B cell (primary cell): ENCODE results near the gene TBC1D10A. TPM values are rescaled to one million over a fixed set of nuclear protein-coding genes. Genes with fewer than 3 reads are reported as not detected.
A peak's percentile ranks its signal among the peaks of the same experiment; 100 is the strongest.

ENCODE experiments used
- ATAC-seq: fragments of 200-7000 bp; cut with Tn5 transposase; one replicate; pipeline ENCODE4 v1.10.0; 2021; ENCODE audit warnings: low read depth, mild to moderate bottlenecking, moderate number of reproducible peaks, moderate library complexity
- CTCF ChIA-PET: fragments of 350-600 bp; sonication (Branson Sonifier 250); formaldehyde crosslinking; loops from one replicate; lab custom pipeline; 2021; ENCODE audit warnings: antibody characterized with exemption, inconsistent platforms; lab: Charles Lee
- POLR2A ChIA-PET: fragments of 350-600 bp; sonication (Branson Sonifier 250); formaldehyde crosslinking; loops from one replicate; lab custom pipeline; 2021; ENCODE audit warnings: antibody characterized with exemption; lab: Charles Lee
- DNase-seq: peaks from one replicate; pipeline ENCODE4 v3.0.0; 2013
- H2AFZ ChIP-seq: 2 replicates; pipeline ENCODE4 v1.6.1; 2012; ENCODE audit warnings: mild to moderate bottlenecking, low read depth, low read length; ENCODE audit not compliant: insufficient read depth, poor library complexity, severe bottlenecking
- H3K27ac ChIP-seq, 2 donors: 1 replicate in 1 of 2; 2 replicates in 1 of 2; pipeline ENCODE4 v1.5.1; 2012 to 2013; ENCODE audit warnings: low read length in 2 of 2, mild to moderate bottlenecking in 2 of 2, moderate library complexity in 1 of 2
- H3K27me3 ChIP-seq, 4 experiments: fragments of 200-600 bp in 1 of 4; sonication (generic) in 1 of 4; replicated peaks in 1 of 4; 1 replicate in 2 of 4; 2 replicates in 2 of 4; pipeline versions ENCODE4 v1.6.1 to v1.7.0; 2013 to 2016; ENCODE audit warnings: low read length in 3 of 4, mild to moderate bottlenecking in 2 of 4, mixed read lengths in 1 of 4, moderate library complexity in 1 of 4; ENCODE audit not compliant: insufficient read depth in 4 of 4, control insufficient read depth in 3 of 4; ENCODE audit errors: control extremely low read depth in 1 of 4
- H3K36me3 ChIP-seq, 2 experiments: replicated peaks in 1 of 2; 1 replicate in 1 of 2; 2 replicates in 1 of 2; pipeline versions ENCODE4 v1.6.1 to v1.7.1; 2013; ENCODE audit warnings: low read length in 1 of 2; ENCODE audit not compliant: insufficient read depth in 2 of 2, control insufficient read depth in 1 of 2; ENCODE audit errors: control extremely low read depth in 1 of 2, extremely low read depth in 1 of 2
- H3K4me1 ChIP-seq, 2 donors: fragments of 200-600 bp in 1 of 2; sonication (generic) in 1 of 2; 1 replicate in 1 of 2; 2 replicates in 1 of 2; pipeline versions ENCODE4 v1.5.1 to v1.6.1; 2013 to 2017; ENCODE audit warnings: low read length in 2 of 2; ENCODE audit not compliant: control insufficient read depth in 2 of 2, insufficient read depth in 2 of 2
- H3K4me2 ChIP-seq: replicated peaks from 2 replicates; pipeline ENCODE3; 2012; ENCODE audit warnings: mild to moderate bottlenecking, low read depth, low read length; ENCODE audit not compliant: poor library complexity, severe bottlenecking
- H3K4me3 ChIP-seq, 5 experiments: fragments of 200-600 bp in 1 of 5; sonication (generic) in 1 of 5; 1 replicate in 3 of 5; 2 replicates in 2 of 5; pipeline versions ENCODE4 v1.5.1 to v1.7.0; 2011 to 2016; ENCODE audit warnings: low read length in 4 of 5, mild to moderate bottlenecking in 4 of 5, low read depth in 2 of 5, control low read depth in 1 of 5, moderate library complexity in 1 of 5; ENCODE audit not compliant: insufficient read depth in 1 of 5; ENCODE audit errors: control extremely low read depth in 1 of 5, extremely low read depth in 1 of 5
- H3K79me2 ChIP-seq: fragments of 200-600 bp; sonication (generic); one replicate; pipeline ENCODE4 v1.6.0; 2016; ENCODE audit warnings: low read length; ENCODE audit not compliant: control insufficient read depth, insufficient read depth
- H3K9ac ChIP-seq: fragments of 200-600 bp; sonication (generic); 2 replicates; pipeline ENCODE4 v1.6.1; 2017; ENCODE audit warnings: mild to moderate bottlenecking, low read length, moderate library complexity
- H3K9me3 ChIP-seq, 3 donors: one replicate each; pipeline versions ENCODE4 v1.6.1 to v1.7.1; 2013; ENCODE audit warnings: low read length in 2 of 3; ENCODE audit not compliant: control insufficient read depth in 2 of 3, insufficient read depth in 1 of 3; ENCODE audit errors: control extremely low read depth in 1 of 3
- H4K20me1 ChIP-seq: 2 replicates; pipeline ENCODE4 v1.6.0; 2012; ENCODE audit warnings: mild to moderate bottlenecking, low read length; ENCODE audit not compliant: insufficient read depth, control insufficient read depth, poor library complexity, severe bottlenecking
- H3K27ac Mint-ChIP-seq: one replicate; pipeline ENCODE4 v1.8.0; 2021; ENCODE audit warnings: mixed read lengths
- H3K27me3 Mint-ChIP-seq: one replicate; pipeline ENCODE4 v1.8.0; 2021; ENCODE audit warnings: mixed read lengths
- H3K4me1 Mint-ChIP-seq: one replicate; pipeline ENCODE4 v1.8.0; 2021; ENCODE audit warnings: mixed read lengths
- H3K4me3 Mint-ChIP-seq: one replicate; pipeline ENCODE4 v1.8.0; 2021; ENCODE audit warnings: mixed read lengths
- H3K9me3 Mint-ChIP-seq: one replicate; pipeline ENCODE4 v1.8.0; 2022; ENCODE audit warnings: mixed read lengths; ENCODE audit not compliant: insufficient read depth
- CTCF ChIP-seq: fragments of 200-600 bp; IDR thresholded peaks from one replicate; pipeline ENCODE4 v1.8.0; 2022; ENCODE audit warnings: antibody characterized with exemption, mild to moderate bottlenecking
- EZH2 ChIP-seq: IDR thresholded peaks from 2 replicates; pipeline ENCODE4 v1.6.1; 2012; ENCODE audit warnings: borderline replicate concordance, low read depth, mild to moderate bottlenecking, moderate library complexity, low read length; ENCODE audit not compliant: insufficient read depth, poor library complexity, severe bottlenecking
- WGBS: methylation state at CpG from one replicate; pipeline ENCODE4 v1.1.5; 2013; ENCODE audit warnings: missing lambda C conversion rate; ENCODE audit not compliant: insufficient coverage; 5-methylcytosine and 5-hydroxymethylcytosine counted together
- intact Hi-C: fragments of 100-400 bp; cut with micrococcal nuclease; formaldehyde crosslinking; loops from one replicate; pipeline ENCODE4 v1.10.0; 2022
- polyA plus RNA-seq: library from polyadenylated mRNA; depleted of rRNA; stranded (reverse); fragments of >200 nt; gene quantifications from 2 replicates; pipeline ENCODE4 v1.2.3, GENCODE V29; 2012
- total RNA-seq, 2 donors: library from RNA; stranded (reverse); fragments of 120-200 nt in 1 of 2; gene quantifications; 1 replicate in 1 of 2; 2 replicates in 1 of 2; pipeline versions ENCODE4 v1.2.3 to v1.2.4, GENCODE V29; 2013 to 2022

Gene TBC1D10A
- total and polyA plus RNA-seq, 2 donors (not counting 1 experiment from before 2014, with no cell fraction given): 45.2 to 58.4 TPM

GRCh38 chr22:30307041-30307574, 19.6 kb downstream of the TBC1D10A start:
- peak overlapping the region; percentile 34 for H2AFZ ChIP-seq
- H3K79me2 ChIP-seq: peaks cover 42% of the 10 kb centered on the region
- no peaks in the 10 kb centered on the region for H3K27me3 Mint-ChIP-seq
- CTCF ChIA-PET: interaction anchor here (0.7 to 19.2 kb wide), 5 partner anchors 9 to 84 kb away, joined by 3 to 229 read pairs (median 3); partner anchors contain the start of genes CASTOR1 and TBC1D10A
- H3K9ac ChIP-seq: peak overlapping the region; percentile 50
- peak overlapping the region; percentile 80 for H3K4me3 Mint-ChIP-seq
- peaks cover 100% of the 10 kb centered on the region in 2 donors for H3K4me1 ChIP-seq
- no peaks in the 10 kb centered on the region for H3K9me3 ChIP-seq
- H4K20me1 ChIP-seq: no peaks in the 10 kb centered on the region
- peak overlapping the region in 2 of 5 experiments; percentile 43 to 55 for H3K4me3 ChIP-seq
- H3K4me1 Mint-ChIP-seq: peaks cover 99% of the 10 kb centered on the region
- TF ChIP-seq CTCF (no peak), EZH2 (no peak)
- POLR2A ChIA-PET: interaction anchor here (1.3 to 8.1 kb wide), 2 partner anchors 17 to 19 kb away, joined by 5 to 56 read pairs; partner anchors contain the start of genes CASTOR1 and TBC1D10A
- DNase-seq (no peak), ATAC-seq (no peak)
- H3K36me3 ChIP-seq: no peaks in the 10 kb centered on the region
- H3K27me3 ChIP-seq: no peaks in the 10 kb centered on the region
- peak overlapping the region; percentile 89 for H3K27ac Mint-ChIP-seq
- H3K9me3 Mint-ChIP-seq: no peaks in the 10 kb centered on the region
- WGBS: 64% methylated on average over 3 of the region's 4 CpGs
- peak overlapping the region; percentile 83 for H3K4me2 ChIP-seq
- intact Hi-C loops: no loop called here
- H3K27ac ChIP-seq: peak overlapping the region; percentile 73 to 86

- intact Hi-C loops: no loop called here
- Histone ChIP-seq H3K27ac (peak overlapping the region; percentile 73 to 86), H3K4me1 (peaks cover 100% of the 10 kb centered on the region in 2 donors), H3K36me3 (no peaks in the 10 kb centered on the region), H3K9ac (peak overlapping the region; percentile 50), H3K27me3 (no peaks in the 10 kb centered on the region), H3K4me3 (peak overlapping the region; percentile 26 to 55 (median 43)), H4K20me1 (no peaks in the 10 kb centered on the region), H3K4me2 (peak overlapping the region; percentile 83), H2AFZ (peak overlapping the region; percentile 34), H3K79me2 (peaks cover 41% of the 10 kb centered on the region), H3K9me3 (no peaks in the 10 kb centered on the region)
- peak overlapping the region; percentile 80 for H3K4me3 Mint-ChIP-seq
- ChIA-PET POLR2A (interaction anchor here (1.3 to 8.1 kb wide), 2 partner anchors 16 to 20 kb away, joined by 5 to 56 read pairs; partner anchors contain the start of genes CASTOR1 and TBC1D10A), CTCF (interaction anchor here (0.7 to 19.2 kb wide), 6 partner anchors 10 to 85 kb away, joined by 3 to 229 read pairs (median 3); partner anchors contain the start of genes CASTOR1, RNF215 and TBC1D10A)
- no peaks in the 10 kb centered on the region for H3K9me3 Mint-ChIP-seq
- H3K27me3 Mint-ChIP-seq: no peaks in the 10 kb centered on the region
- DNase-seq: no peak
- H3K4me1 Mint-ChIP-seq: peaks cover 99% of the 10 kb centered on the region
- TF ChIP-seq EZH2: no peak
- no peak for TF ChIP-seq CTCF
- ATAC-seq: no peak
- peak overlapping the region; percentile 89 for H3K27ac Mint-ChIP-seq
- WGBS: 0% methylated on average over 1 of the region's 1 CpG
Observed at GRCh38 chr22:30306627-30307011, 20.1 kb downstream of the TBC1D10A start.
